HG03378 (cell line): ENCODE results near the gene ELAVL1.
"Not testable (repeated sequence)": the region's sequence is repeated elsewhere in the genome, so short reads cannot be mapped to it uniquely, and the experiment has no call there.

Experiments used
- ATAC-seq: cut with Tn5 transposase; IDR thresholded peaks from one replicate; pipeline ENCODE4 v1.9.1; 2021; ENCODE audit warnings: mild to moderate bottlenecking, moderate library complexity; ENCODE audit not compliant: unreplicated experiment

The ELAVL1 gene

DNA sequence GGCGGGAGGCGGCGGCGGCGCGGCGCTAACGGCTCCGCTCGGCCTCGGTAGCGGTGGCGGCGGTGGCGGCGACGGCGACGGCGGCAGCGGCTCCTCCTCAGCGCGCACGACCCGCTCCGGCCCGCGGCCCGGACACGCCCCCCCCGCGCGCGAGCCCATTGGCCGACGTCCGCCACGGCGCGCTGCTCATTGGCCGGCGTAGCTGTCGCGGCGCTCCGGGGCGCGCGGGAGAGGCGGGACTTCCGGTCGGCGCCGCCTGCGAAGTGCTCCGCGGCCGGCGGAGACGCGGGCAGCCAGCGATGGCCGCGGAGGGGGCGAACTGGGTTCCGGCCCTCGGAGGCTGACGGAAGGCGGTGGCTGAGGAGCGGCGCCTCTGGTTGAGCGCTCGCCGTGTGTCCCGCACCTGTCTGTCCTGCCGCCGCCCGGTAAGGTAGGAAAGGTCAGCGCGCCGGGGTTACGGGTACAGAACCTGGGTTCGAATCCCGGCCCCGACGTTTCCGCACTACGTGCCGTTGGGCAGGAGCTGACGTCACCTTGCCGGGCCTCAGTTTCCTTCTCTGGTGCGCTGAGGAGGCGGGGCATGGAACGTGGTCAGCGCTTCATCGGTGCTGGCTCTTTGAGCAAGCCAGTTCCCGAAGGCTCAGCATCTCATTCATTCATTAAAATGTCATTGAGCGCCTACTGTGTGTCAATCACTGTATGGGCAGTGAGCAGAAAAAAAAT, at the start of gene ELAVL1:
TSS of gene ELAVL1 (minus strand) at position 108 of the 723 bp plus-strand sequence. CDS start 13,826 bp downstream, outside the sequence.
- ATAC-seq = no peak

DNA sequence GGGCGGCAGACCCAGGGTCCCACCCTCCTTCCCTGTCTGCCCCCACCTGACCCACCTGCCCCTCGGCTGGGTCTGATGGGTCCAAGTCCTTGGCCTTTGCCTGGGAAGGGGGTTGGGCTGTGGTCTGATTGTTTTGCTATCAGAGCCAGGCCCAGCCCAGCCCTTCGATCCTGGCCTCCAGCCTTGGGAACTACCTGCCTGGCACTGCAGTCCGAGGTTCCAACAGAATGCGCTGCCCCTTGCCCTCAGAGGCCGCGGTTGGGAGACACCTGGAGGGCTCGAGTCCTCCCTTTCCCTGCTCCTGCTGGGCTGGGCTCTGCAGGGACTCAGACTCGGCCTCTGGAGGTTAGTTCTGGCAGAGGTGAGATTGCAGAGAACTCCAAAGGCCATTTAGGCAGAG, 48.7 kb upstream of the ELAVL1 start:
- ATAC-seq = no peak

DNA sequence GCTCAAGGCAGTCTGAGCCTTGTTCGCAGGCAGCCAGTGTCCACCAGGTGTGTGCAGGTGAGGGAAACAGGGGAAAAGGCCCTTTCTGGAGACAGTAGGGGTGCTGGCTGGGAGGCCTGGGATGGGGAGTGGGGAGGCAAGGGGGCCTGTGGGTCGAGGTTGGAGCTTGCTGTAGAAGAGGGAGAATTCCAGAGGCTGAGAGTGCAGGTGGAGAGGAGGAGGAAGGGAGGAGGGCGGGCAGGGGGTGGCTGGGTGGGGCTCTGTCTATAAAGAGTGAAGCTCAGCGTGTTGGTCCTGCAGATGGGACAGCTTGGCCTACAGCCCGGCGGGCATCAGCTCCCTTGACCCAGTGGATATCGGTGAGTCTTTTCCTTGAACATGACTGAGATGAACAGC, 47.0 kb upstream of the ELAVL1 start, which contains the start of gene CCL25:
TSS of gene CCL25 (plus strand) at position 297 of the 396 bp plus-strand sequence. CDS start 290 bp downstream, outside the sequence.
- ATAC-seq = no peak

DNA sequence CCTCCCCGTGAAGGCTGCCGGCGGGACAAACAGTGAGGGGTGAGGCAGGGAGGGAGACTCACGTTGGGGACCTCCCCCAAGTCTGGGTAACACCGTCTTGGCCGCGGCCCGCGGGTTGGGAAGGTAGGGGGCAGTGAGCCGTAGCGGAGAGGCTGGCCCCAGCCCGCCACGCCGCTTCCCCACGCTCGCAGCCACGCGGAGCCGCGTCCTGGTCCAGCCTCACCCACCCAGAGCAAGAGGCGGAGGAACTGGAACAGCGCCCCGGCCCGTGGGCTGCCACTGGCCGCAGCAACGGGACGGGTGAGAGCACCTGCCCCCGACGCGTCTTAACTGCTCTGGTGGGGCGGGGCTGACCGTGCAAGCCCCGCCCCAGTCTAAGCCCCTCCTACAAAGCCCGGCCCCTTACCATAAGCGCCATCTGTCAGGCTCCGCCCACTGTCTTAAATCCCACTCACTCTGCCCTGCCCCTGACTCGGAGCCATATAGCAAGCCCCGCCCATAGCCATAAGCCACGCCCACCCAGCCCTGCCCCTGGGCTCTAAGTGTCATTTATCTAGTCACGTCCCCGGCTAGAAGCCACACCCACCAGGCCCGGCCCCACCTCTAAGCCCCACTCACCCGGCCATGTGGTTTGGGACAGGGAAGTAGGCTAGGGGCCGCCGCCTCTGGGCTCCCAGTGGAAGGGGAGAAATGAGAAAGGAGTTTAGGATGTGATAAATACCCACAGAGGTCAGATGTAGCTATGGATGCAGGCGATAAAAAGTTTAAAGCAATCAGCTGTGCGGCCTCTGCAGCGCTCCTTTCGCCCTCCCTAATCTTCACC, 45.0 kb upstream of the ELAVL1 start:
- peak; percentile 71 for ATAC-seq

DNA sequence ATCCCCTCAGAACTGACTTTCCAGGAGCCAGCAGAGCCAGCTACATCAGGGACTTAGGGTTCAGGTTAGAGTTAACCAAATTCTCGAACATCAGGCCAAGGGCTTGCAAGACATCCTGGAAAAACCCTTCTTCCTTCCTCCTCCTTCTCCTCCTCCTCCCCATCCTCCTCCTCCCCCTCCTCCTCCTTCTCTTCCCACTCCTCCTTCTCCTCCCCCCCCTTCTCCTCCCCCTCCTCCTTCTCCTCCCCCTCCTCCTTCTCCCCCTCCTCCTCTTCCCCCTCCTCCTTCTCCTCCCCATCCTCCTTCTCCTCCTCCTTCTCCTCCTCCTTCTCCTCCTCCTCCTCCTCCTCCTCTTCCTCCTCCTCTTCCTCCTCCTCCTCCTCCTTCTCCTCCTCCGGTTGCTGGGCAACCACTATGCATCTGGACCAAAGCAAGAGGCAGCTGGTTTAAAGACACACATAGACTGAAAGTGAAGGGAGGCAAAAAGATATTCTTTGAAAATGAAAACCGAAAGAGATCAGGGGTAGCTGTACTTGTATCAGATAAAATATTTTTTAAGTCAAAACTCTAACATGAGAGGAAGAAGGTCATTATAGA, 41.2 kb upstream of the ELAVL1 start:
- ATAC-seq = no peak

DNA sequence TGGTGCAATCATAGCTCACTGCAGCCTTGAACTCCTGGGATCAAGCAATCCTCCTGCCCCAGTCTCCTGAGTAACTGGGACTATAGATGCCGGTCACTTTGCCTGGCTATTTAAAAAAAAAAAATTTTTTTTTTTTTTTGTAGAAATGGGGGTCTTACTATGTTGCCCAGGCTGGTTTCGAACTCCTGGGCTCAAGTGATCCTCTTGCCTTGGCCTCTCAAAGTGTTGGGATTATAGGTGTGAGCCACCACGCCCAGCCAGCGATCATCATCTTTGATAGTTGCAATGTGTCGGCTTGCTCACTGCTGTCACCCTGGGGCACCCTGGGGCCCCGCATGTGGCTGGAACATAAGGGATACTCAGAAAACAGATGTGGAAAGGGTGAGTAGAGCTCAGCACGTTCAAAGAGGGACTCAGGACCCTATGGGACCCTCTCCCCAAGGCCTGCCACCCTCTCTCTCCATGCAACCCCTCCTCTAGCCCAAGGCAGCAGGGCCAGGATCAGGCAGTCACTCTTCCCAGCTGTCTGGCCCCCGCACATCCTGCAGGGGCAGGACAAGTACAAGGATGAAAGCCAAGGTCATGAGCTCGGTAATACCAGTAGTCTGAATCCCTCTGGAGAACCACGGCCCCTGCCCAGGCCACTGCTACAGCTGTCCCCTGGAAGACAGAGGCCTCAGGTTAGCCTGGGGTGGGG, 40.6 kb upstream of the ELAVL1 start:
- ATAC-seq = no peak

DNA sequence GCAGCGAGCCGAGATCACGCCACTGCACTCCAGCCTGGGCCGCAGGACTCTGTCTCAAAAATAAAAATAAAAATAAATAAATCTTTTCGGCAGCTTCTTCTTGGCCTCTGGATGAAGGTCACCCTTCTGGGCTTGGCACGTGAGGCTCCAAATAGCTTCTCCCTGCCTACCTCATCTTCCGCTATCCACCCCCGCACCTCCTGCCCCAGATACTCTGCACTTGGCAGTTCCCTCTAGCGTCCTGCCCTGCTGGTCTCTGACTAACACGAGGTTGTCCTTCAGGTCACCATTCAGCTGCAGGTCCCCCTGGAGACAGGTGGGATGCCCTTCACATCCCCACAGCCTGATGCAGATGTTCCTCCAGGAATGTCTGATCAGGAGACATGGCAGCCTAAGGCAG, 38.6 kb upstream of the ELAVL1 start:
- no peak for ATAC-seq

DNA sequence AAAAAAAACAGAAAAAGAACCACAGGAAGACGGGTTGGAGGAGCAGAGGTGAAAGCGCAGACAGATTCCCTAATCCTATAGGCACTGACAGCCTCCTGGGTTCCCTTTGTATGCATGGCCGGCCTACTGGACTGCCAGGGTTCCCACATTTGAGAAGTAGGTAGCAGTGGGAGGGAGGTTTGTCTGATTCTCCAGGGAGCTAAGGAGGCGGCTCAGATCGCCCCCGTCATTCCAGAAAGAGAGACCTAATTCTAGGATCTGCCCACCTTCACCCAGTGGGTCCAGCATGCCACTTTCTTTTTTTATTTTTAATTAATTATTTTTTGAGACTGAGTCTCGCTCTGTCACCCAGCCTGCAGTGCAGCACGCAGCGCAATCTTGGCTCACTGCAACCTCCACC, 37.5 kb upstream of the ELAVL1 start:
- no peak for ATAC-seq

- ATAC-seq = no peak
These were observed 36.1 kb upstream of the ELAVL1 start for GRCh38 chr19:8041531-8041931.

DNA sequence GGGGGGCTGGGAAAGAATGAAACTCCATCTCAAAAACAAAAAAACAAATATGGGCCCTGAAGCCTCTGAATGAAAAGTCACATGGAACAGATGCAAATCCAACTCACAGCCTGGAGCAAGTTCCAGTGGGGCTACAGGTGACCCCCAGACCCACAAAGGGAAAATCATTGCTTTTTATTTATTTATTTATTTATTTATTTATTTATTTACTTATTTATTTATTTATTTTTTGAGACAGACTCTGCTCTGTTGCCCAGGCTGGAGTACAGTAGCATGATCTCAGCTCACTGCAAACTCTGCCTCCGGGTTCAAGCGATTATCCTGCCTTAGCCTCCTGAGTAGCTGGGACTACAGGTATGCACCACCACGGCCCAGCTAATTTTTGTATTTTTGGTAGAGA, 33.8 kb upstream of the ELAVL1 start:
- no peak for ATAC-seq

- ATAC-seq = no peak
These were observed 33.4 kb upstream of the ELAVL1 start for GRCh38 chr19:8038815-8039214.

GRCh38 chr19:8036434-8037099, 31.1 kb upstream of the ELAVL1 start:
- ATAC-seq = no peak

DNA sequence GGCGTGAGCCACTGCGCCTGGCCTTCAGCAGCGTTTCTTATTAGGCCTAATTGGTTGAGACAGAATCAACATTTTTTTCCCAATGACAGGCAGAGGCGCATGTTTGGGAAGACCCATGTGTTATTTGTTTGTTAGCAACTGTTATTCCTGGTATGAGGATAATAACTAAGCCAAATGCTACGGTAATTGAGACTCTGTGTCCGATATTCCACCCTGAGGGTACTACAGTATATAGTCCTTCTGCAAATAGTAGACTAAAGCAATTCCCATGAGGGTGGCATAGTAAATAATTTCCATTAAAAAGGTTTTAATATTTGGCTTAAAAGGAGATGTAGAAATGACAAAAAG, 28.7 kb upstream of the ELAVL1 start:
- ATAC-seq = no peak

DNA sequence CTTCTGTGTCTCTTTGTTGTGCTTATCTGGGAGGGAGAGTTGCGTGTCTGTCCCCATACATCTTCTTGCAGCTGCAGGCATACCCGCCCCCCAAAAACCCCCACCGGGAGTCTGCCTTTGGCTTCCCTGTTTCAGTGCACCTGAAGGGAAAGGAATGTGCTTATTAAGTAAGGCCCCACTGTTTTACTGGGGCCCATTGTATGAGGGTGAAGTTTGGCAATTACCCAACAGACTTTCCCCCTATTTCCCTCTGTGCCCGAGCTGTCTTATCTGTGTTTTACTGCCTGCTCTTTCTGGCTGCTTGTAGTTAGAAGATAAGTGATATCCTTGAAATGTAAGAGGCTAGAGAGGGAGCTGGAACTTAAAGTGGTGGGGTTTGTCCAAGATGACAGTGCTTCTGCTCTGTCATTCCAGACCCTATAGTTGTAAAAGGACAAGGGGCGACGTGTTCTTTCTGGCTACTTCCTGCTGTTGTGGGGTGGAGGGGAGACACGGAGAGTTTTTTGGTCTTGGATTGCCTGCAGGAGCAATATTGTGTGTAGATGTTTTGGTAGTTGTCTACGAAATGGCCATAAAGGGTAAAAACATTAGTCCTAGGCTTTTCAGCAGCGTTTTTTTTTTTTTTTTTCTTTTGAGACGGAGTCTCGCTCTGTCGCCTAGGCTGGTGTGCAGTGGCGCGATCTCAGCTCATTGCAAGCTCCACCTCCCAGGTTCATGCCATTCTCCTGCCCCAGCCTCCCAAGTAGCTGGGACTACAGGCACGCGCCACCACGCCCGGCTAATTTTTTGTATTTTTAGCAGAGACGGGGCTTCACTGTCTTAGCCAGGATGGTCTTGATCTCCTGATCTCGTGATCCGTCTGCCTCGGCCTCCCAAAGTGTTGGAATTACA, 28.1 kb upstream of the ELAVL1 start:
- not testable (repeated sequence) for ATAC-seq

DNA sequence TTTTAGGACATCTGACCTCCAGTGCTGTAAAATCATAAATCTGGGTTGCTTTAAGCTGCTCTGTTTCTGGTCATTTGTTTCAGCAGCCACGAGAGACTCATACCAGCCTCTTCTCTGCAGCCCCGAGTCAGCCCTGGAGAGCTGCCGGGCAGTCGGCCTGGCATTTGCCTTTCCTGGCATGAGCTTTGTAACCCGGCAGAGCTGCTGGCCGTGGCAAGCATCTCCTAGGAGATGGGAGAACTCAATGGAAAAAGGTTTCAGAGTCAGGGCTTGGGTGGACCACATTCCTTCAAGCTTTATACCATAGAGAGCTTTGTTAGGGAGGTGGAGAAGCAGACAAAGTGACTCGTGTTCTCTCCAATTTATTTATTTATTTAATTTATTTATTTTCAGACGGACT, 25.5 kb upstream of the ELAVL1 start:
- no peak for ATAC-seq

GRCh38 chr19:8028951-8029491, 23.6 kb upstream of the ELAVL1 start:
- ATAC-seq = no peak

DNA sequence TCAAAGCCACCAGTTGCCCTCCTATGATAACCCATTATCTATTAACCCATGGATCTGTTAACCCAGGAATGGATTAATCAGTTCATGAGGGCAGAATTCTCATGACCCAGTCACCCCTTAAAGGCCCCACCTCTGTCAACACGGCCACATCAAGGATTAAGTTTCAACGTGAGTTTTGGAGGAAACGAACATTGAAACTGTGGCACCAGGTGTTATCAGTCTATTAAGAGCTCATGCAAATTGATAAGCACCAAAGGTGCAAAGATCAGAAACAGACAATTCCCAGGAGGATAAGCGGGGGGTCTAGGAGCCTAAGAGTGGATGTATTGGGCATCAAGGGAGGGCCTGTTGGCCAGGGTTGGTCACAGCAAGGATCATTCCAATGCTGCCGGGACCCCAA, 19.9 kb upstream of the ELAVL1 start:
- ATAC-seq = no peak

DNA sequence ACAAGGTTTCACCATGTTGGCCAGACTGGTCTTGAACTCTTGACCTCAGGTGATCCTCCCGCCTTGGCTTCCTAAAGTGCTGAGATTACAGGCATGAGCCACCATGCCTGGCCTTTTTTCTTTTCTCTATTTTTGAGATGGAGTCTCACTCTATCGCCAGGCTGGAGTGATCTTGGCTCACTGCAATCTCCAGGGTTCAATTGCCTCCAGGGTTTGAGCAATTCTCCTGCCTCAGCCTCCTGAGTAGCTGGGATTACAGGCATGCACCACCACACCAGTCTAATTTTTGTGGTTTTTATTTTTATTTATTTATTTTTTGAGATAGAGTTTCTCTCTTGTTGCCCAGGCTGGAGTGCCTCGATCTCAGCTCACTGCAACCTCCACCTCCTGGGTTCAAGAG, 18.8 kb upstream of the ELAVL1 start:
- not testable (repeated sequence) for ATAC-seq

- ATAC-seq = no peak
These were observed 17.9 kb upstream of the ELAVL1 start for GRCh38 chr19:8023371-8023770.
